Spinal cord (tissue), 10 donors: Measurements from ENCODE around the gene MIX23. TPM values are rescaled to one million over a fixed set of nuclear protein-coding genes. Genes with fewer than 3 reads are reported as not detected.
A peak's percentile ranks its signal among the peaks of the same experiment; 100 is the strongest.

ENCODE experiments used
- DNase-seq, 6 donors: peaks; one replicate each; pipeline versions ENCODE4 v3.0.0 to v3.0.0-alpha.2; 2013 to 2015; ENCODE audit warnings: low spot score in 6 of 6, low read depth in 4 of 6
- H3K27ac ChIP-seq: one replicate; pipeline ENCODE4 v1.5.1; 2013; ENCODE audit warnings: low read depth, low read length, control low read depth
- H3K27me3 ChIP-seq: one replicate; pipeline ENCODE4 v1.6.1; 2013; ENCODE audit warnings: low read length; ENCODE audit not compliant: control insufficient read depth, insufficient read depth
- H3K36me3 ChIP-seq: one replicate; pipeline ENCODE4 v1.6.1; 2013; ENCODE audit warnings: low read length; ENCODE audit not compliant: control insufficient read depth, insufficient read depth
- H3K4me1 ChIP-seq: one replicate; pipeline ENCODE4 v1.6.1; 2013; ENCODE audit warnings: low read length; ENCODE audit not compliant: control insufficient read depth, insufficient read depth
- H3K4me3 ChIP-seq: one replicate; pipeline ENCODE4 v1.5.1; 2013; ENCODE audit warnings: low read depth, low read length, control low read depth
- H3K9me3 ChIP-seq: one replicate; pipeline ENCODE4 v1.6.1; 2013; ENCODE audit warnings: low read length; ENCODE audit not compliant: control insufficient read depth, insufficient read depth
- WGBS: methylation state at CpG from one replicate; pipeline ENCODE4 v1.1.5; 2013; ENCODE audit warnings: missing lambda C conversion rate; ENCODE audit not compliant: insufficient coverage; 5-methylcytosine and 5-hydroxymethylcytosine counted together
- polyA plus RNA-seq, 2 donors: library from polyadenylated mRNA; unstranded; fragments of 120-200 nt; gene quantifications; one replicate each; pipeline ENCODE4 v1.2.1, GENCODE V29; 2013; ENCODE audit not compliant: insufficient read length in 2 of 2
- total RNA-seq, 2 donors: library from RNA; depleted of rRNA in 1 of 2; stranded (reverse); fragments of 120-200 nt in 1 of 2; fragments of >200 nt in 1 of 2; gene quantifications; one replicate each; pipeline versions ENCODE4 v1.2.3 to v1.2.4, GENCODE V29; 2013 to 2014
- donor health status: healthy.

Gene MIX23
- total and polyA plus RNA-seq, 4 donors: 19.3 to 35.4 (median 28.5) TPM

- Histone ChIP-seq H3K4me3 (no peak overlapping the region), H3K4me1 (no peaks in the 10 kb centered on the region), H3K36me3 (no peaks in the 10 kb centered on the region), H3K27me3 (no peaks in the 10 kb centered on the region), H3K9me3 (no peaks in the 10 kb centered on the region), H3K27ac (no peak overlapping the region)
- no peak for DNase-seq
Measured at GRCh38 chr3:122396511-122396910, 13.5 kb upstream of the MIX23 start.

DNA sequence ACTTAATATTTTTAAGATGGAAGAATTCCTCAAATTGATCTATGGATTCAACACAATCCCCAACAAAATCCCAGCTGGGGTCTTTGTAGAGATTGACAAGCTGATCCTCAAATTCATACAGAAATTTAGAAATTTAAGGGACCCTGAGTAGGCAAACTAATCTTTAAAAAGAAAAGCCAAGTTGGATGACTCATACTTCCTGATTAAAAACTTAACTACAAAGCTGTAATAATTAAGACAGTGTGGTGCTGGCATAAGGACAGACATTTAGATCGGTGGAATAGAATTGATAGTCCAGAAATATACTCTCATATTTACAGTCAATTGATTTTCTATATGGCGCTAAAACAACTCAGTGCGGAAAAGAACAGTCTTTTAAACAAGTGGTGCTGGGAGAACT, 12.6 kb upstream of the MIX23 start:
- Histone ChIP-seq H3K4me3 (no peak overlapping the region), H3K36me3 (no peaks in the 10 kb centered on the region), H3K27ac (no peak overlapping the region), H3K9me3 (no peaks in the 10 kb centered on the region), H3K27me3 (no peaks in the 10 kb centered on the region), H3K4me1 (no peaks in the 10 kb centered on the region)
- no CpG with 5 or more reads among the region's 3 CpGs for WGBS
- no peak for DNase-seq

- Histone ChIP-seq H3K27ac (no peak overlapping the region), H3K4me3 (no peak overlapping the region)
Measured at GRCh38 chr3:122394173-122394572, 11.1 kb upstream of the MIX23 start.

GRCh38 chr3:122392868-122393844, 10.1 kb upstream of the MIX23 start:
- peak in 3 of 6 donors; percentile 22 to 78 (median 53) for DNase-seq
- 50% methylated on average over 1 of the region's 2 CpGs for WGBS
- Histone ChIP-seq H3K27ac (no peak overlapping the region), H3K27me3 (no peaks in the 10 kb centered on the region), H3K4me3 (no peak overlapping the region), H3K9me3 (no peaks in the 10 kb centered on the region), H3K4me1 (no peaks in the 10 kb centered on the region), H3K36me3 (no peaks in the 10 kb centered on the region)

More at GRCh38 chr3:122394173-122394572, 11.1 kb upstream of the MIX23 start:
- Histone ChIP-seq H3K9me3 (no peaks in the 10 kb centered on the region), H3K27me3 (no peaks in the 10 kb centered on the region), H3K36me3 (no peaks in the 10 kb centered on the region), H3K4me1 (no peaks in the 10 kb centered on the region)
- DNase-seq: no peak
- 50% methylated on average over 1 of the region's 1 CpG for WGBS

- Histone ChIP-seq H3K36me3 (no peaks in the 10 kb centered on the region), H3K27me3 (no peaks in the 10 kb centered on the region), H3K4me3 (no peak overlapping the region), H3K27ac (no peak overlapping the region), H3K4me1 (no peaks in the 10 kb centered on the region), H3K9me3 (no peaks in the 10 kb centered on the region)
- peak in 1 of 6 donors; percentile 2 for DNase-seq
- 100% methylated on average over 1 of the region's 2 CpGs for WGBS
Measured at GRCh38 chr3:122391681-122392446, 8.8 kb upstream of the MIX23 start.

- no peak for DNase-seq
- 83% methylated on average over 1 of the region's 4 CpGs for WGBS
- Histone ChIP-seq H3K27ac (no peak overlapping the region), H3K4me3 (no peak overlapping the region), H3K36me3 (no peaks in the 10 kb centered on the region), H3K9me3 (no peaks in the 10 kb centered on the region), H3K4me1 (no peaks in the 10 kb centered on the region), H3K27me3 (no peaks in the 10 kb centered on the region)
Measured at GRCh38 chr3:122390665-122391064, 7.6 kb upstream of the MIX23 start.

DNA sequence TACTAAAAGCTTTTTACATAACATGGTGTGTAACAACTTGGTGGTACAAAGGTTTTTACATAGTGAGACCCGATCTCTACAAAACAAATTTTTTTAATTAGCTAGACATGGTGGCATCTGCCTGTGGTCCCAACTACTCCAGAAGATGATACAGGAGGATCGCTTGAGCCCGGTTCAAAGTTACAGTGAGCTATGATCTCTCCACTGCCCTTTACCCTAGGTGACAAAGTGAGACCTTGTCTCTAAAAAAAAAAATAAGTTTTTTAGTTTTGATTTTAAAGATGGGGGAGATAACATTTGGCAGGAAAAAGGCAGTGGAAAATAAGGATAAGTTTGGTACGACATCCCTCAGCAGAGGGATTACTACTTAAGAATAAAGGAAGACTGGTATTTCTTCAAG, 6.9 kb upstream of the MIX23 start:
- Histone ChIP-seq H3K27me3 (no peaks in the 10 kb centered on the region), H3K27ac (no peak overlapping the region), H3K36me3 (no peaks in the 10 kb centered on the region), H3K4me3 (no peak overlapping the region), H3K9me3 (no peaks in the 10 kb centered on the region), H3K4me1 (no peaks in the 10 kb centered on the region)
- 92% methylated on average over 2 of the region's 4 CpGs for WGBS
- no peak for DNase-seq

DNA sequence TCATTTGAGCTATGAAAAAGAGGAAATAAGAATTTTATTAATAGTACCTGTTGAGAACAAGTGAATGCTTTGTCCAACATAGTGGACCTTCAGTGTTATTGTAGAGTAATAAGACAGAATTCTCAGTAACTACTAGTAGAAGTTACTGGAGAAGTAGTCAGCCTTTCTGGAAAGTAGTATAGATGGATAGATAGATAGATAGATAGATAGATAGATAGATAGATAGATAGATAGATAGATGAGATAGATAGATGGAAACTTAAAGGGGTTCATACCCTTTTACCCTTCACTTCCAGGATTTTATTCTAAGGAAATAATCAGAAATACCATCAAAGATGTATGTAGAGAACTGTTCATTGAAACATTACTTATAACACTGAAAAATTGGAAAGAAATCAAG, 6.2 kb upstream of the MIX23 start:
- H3K36me3 ChIP-seq: no peaks in the 10 kb centered on the region
- H3K4me3 ChIP-seq: no peak overlapping the region
- DNase-seq: no peak
- H3K27ac ChIP-seq: no peak overlapping the region
- no peaks in the 10 kb centered on the region for H3K4me1 ChIP-seq
- no peaks in the 10 kb centered on the region for H3K9me3 ChIP-seq
- H3K27me3 ChIP-seq: no peaks in the 10 kb centered on the region

- no peaks in the 10 kb centered on the region for H3K36me3 ChIP-seq
- WGBS: 79% methylated on average over 2 of the region's 3 CpGs
- DNase-seq: no peak
- H3K9me3 ChIP-seq: no peaks in the 10 kb centered on the region
- no peaks in the 10 kb centered on the region for H3K4me1 ChIP-seq
- H3K27ac ChIP-seq: no peak overlapping the region
- H3K4me3 ChIP-seq: no peak overlapping the region
- H3K27me3 ChIP-seq: no peaks in the 10 kb centered on the region
Measured at GRCh38 chr3:122387709-122388108, 4.7 kb upstream of the MIX23 start.
